ENCODE results near the gene MAP1B. TPM values are rescaled to one million over a fixed set of nuclear protein-coding genes. Genes with fewer than 3 reads are reported as not detected.

The MAP1B gene
- total and polyA plus RNA-seq, 12 donors, result 13.1 to 154 (median 90.0) TPM

GRCh38 chr5:72214168-72214567 is 106.9 kb downstream of the MAP1B start:
- H3K36me3 ChIP-seq, result peaks cover 0 to 23% (median 6%) of the 10 kb centered on the region in 9 donors
- peak overlapping the region in 1 of 10 donors; percentile 35 for H3K27ac ChIP-seq
- TF ChIP-seq, protein P1, sequence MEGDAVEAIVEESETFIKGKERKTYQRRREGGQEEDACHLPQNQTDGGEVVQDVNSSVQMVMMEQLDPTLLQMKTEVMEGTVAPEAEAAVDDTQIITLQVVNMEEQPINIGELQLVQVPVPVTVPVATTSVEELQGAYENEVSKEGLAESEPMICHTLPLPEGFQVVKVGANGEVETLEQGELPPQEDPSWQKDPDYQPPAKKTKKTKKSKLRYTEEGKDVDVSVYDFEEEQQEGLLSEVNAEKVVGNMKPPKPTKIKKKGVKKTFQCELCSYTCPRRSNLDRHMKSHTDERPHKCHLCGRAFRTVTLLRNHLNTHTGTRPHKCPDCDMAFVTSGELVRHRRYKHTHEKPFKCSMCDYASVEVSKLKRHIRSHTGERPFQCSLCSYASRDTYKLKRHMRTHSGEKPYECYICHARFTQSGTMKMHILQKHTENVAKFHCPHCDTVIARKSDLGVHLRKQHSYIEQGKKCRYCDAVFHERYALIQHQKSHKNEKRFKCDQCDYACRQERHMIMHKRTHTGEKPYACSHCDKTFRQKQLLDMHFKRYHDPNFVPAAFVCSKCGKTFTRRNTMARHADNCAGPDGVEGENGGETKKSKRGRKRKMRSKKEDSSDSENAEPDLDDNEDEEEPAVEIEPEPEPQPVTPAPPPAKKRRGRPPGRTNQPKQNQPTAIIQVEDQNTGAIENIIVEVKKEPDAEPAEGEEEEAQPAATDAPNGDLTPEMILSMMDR (IDR thresholded peaks at IDR 0.05), result no peak
- no peaks in the 10 kb centered on the region for H3K27me3 ChIP-seq
- H3K4me1 ChIP-seq, result peaks cover 4 to 23% (median 16%) of the 10 kb centered on the region in 9 donors
- peak in 1 of 2 donors; percentile 39 for DNase-seq
- H3K4me3 ChIP-seq, result no peak overlapping the region
- 43 to 59% methylated on average over 4 of the region's 4 CpGs for WGBS, 2 donors
- intact Hi-C loops (cut with DNase I), result no loop called here
- peak; percentile 49 to 92 (median 70) for ATAC-seq
- no peaks in the 10 kb centered on the region for H3K9me3 ChIP-seq

GRCh38 chr5:72216756-72217155 is 109.5 kb downstream of the MAP1B start:
- no peak overlapping the region for H3K27ac ChIP-seq
- no peaks in the 10 kb centered on the region for H3K9me3 ChIP-seq
- H3K4me3 ChIP-seq, result no peak overlapping the region
- TF ChIP-seq, protein P1 (IDR thresholded peaks at IDR 0.05), result no peak
- ATAC-seq (no peak), DNase-seq (no peak)
- peaks cover 0 to 44% (median 17%) of the 10 kb centered on the region in 9 donors for H3K36me3 ChIP-seq
- no peaks in the 10 kb centered on the region for H3K27me3 ChIP-seq
- intact Hi-C loops (cut with DNase I), result no loop called here
- H3K4me1 ChIP-seq, result peaks cover 0 to 6% (median under 1%) of the 10 kb centered on the region in 9 donors
- 91% methylated on average over 3 of the region's 3 CpGs for WGBS, 2 donors

DNA sequence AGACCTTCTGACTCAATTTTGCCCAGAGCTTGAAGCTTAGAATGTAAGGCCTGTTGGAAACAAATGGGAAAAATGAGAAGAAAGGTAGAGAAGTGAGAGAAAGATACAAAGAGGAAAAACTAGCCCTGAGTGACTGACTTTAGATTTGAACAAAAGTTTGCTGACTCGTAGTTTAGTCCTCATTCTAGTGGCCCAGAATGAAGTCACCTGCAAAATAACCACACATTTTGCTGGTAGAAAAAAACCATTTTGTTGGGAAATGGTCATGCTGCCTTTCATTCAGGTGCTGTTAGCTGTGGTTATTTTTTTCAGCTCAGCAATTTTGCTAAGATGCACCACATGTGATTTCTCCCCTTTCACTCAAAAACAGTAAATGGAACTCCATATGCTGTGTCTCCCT is 113.8 kb downstream of the MAP1B start:
- TF ChIP-seq, protein P1 (IDR thresholded peaks at IDR 0.05), result no peak
- Histone ChIP-seq H3K27me3 (no peaks in the 10 kb centered on the region), H3K9me3 (no peaks in the 10 kb centered on the region), H3K4me3 (no peak overlapping the region), H3K36me3 (peaks cover 0 to 88% (median 37%) of the 10 kb centered on the region in 9 donors), H3K27ac (no peak overlapping the region), H3K4me1 (peaks cover 0 to 6% (median 0%) of the 10 kb centered on the region in 9 donors)
- ATAC-seq (no peak), DNase-seq (no peak)
- 95 to 98% methylated on average over 1 of the region's 1 CpG for WGBS, 2 donors
- intact Hi-C loops (cut with DNase I), result no loop called here

- ATAC-seq, result no peak
- H3K27ac ChIP-seq, result no peak overlapping the region
- peaks cover 0 to 9% (median 0%) of the 10 kb centered on the region in 9 donors for H3K4me1 ChIP-seq
- peaks cover 0 to 92% (median 37%) of the 10 kb centered on the region in 9 donors for H3K36me3 ChIP-seq
- no peaks in the 10 kb centered on the region for H3K27me3 ChIP-seq
- 87 to 91% methylated on average over 4 of the region's 4 CpGs for WGBS, 2 donors
- intact Hi-C loops (cut with DNase I), result no loop called here
- DNase-seq, result no peak
- no peak overlapping the region for H3K4me3 ChIP-seq
- TF ChIP-seq, protein P1 (IDR thresholded peaks at IDR 0.05), result no peak
- H3K9me3 ChIP-seq, result no peaks in the 10 kb centered on the region
These were observed 114.3 kb downstream of the MAP1B start for GRCh38 chr5:72221541-72221940.
